ENCODE results near the gene C22orf39.

GRCh38 chr22:19401483-19401882, 46.0 kb downstream of the C22orf39 start:
- no peak for TF ChIP-seq CTCF (IDR thresholded peaks at IDR 0.05)
- no peak for TF ChIP-seq EZH2 (IDR thresholded peaks at IDR 0.05; ENCODE audit: borderline replicate concordance, insufficient read depth, low read depth, low read length, poor library complexity, severe bottlenecking)

Measured in B cell (primary cell).